ENCODE measurements around the gene GRN.

- TF ChIP-seq CTCF (conservative IDR thresholded peaks at IDR 0.05; ENCODE audit: low read depth, low read length) (no peak), EZH2 (IDR thresholded peaks at IDR 0.05; ENCODE audit: low read length, unreplicated experiment) (no peak), EZH2phosphoT487 (IDR thresholded peaks at IDR 0.05; ENCODE audit: borderline replicate concordance, low read length) (no peak)
These were observed 49.7 kb downstream of the GRN start for GRCh38 chr17:44394833-44395232.
